ENCODE measurements around the gene ANXA8L1.
"Not testable (repeated sequence)": the region's sequence is repeated elsewhere in the genome, so short reads cannot be mapped to it uniquely, and the experiment has no call there.

Gene ANXA8L1

GRCh38 chr10:46398212-46398886 is 22.8 kb downstream of the ANXA8L1 start:
- not testable (repeated sequence) for DNase-seq

GRCh38 chr10:46409556-46409955 is 34.0 kb downstream of the ANXA8L1 start:
- DNase-seq, result not testable (repeated sequence)

DNA sequence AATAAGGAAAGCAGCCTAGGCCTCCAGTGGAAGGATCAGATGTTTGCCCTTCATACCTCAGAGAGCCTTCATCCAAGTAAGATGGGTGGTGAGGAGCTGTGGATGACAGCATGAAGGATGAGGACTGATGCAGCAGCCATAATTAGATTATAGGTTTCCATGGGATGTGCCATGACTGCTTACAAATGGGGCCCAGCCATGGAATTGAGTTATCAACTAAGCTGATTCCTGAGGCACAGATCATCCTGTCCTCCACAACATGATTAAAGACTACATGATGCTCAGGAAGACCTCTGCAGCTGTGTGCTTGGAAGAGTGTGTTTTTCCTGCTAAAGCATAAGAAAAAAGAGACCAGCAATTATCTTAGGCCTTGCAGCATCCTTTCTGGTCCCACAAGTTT is 35.5 kb downstream of the ANXA8L1 start:
- DNase-seq, result not testable (repeated sequence)

DNA sequence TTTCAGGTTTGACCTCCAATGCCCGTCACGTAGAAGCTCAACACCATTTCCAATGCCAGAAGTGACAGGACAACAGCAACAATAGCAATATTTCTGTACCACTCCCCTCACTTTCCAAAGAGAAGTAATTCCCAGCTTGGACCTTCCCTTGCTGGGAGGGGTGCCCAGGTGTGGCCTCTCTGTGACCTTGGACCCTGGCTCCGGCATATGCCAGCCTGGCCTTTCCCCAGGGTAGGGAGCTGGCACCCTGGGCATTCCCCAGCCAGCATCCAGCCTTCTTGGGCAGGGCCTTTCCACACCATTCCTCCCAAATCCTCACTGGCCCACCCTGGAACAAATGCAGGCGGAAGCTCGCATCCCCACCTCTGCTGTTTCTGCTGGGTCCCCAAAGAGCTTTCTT is 37.1 kb downstream of the ANXA8L1 start:
- not testable (repeated sequence) for DNase-seq

DNA sequence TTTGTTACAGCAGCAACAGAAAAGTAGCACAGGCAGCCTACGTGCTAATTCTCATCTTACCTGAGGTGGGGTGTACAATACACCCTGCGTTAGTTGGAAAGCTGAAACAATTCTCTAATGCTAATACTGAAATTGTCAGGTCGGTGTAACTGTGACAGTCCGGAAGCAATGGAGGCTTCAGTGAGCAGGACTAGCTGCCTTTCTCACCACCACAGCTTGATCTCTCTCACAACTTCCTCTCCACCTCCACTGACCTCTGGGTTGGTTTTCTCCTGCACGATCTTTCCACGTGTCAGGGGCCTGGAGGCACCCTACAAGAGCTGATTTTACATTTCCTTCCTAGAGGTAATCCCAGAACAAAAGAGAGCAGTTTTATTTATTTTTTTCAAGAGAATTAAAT is 39.7 kb downstream of the ANXA8L1 start:
- DNase-seq, result not testable (repeated sequence)

GRCh38 chr10:46418283-46418682 is 42.7 kb downstream of the ANXA8L1 start:
- DNase-seq, result not testable (repeated sequence)

- DNase-seq, result not testable (repeated sequence)
Observed at GRCh38 chr10:46419570-46420379, 44.2 kb downstream of the ANXA8L1 start.

- DNase-seq, result not testable (repeated sequence)
Observed at GRCh38 chr10:46423550-46423949, 48.0 kb downstream of the ANXA8L1 start.

- not testable (repeated sequence) for DNase-seq
Observed at GRCh38 chr10:46440942-46441341, 65.4 kb downstream of the ANXA8L1 start.
